NK-92 treated with Interleukin-12 subunit alpha and Interleukin-12 subunit beta, amount 100 ng/mL, for 24 hours (cell line): Measurements from ENCODE around the gene UFSP2.

Source experiments
- DNase-seq: peaks from one replicate; lab custom pipeline; 2025; lab: John Stamatoyannopoulos, UW

The UFSP2 gene

DNA sequence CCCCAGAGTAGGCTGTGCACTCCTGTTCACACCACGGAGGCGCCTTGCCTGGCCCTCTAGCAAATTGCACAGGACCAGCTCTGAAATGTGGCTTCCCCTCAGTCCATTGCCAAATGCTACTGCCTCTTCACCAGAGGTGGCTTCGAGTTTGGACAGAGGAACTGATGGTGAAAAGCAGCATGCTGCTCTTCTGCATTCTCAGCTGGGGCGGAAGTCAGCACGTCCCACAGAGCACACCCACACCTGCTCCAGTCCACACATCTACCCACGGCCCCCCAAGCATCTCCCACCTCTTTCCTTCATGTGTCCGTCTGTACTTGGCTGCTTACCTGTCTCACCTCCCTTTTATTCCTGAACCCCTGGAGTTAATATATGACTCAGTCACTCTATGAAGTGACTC lies 73.6 kb downstream of the UFSP2 start:
- no peak for DNase-seq

- DNase-seq: no peak
Observed at GRCh38 chr4:185351691-185352090, 74.1 kb downstream of the UFSP2 start.
